H7 (cell line): ENCODE data around the gene NSD2. TPM values are rescaled to one million over a fixed set of nuclear protein-coding genes. Genes with fewer than 3 reads are reported as not detected.
"Not testable (repeated sequence)": the region's sequence is repeated elsewhere in the genome, so short reads cannot be mapped to it uniquely, and the experiment has no call there.

Experiments
- DNase-seq: peaks from one replicate; pipeline ENCODE4 v3.0.0; 2012
- H3K27me3 ChIP-seq: 2 replicates; pipeline ENCODE4 v1.6.0; 2011; ENCODE audit warnings: mild to moderate bottlenecking, low read length; ENCODE audit not compliant: control insufficient read depth, insufficient read depth
- H3K36me3 ChIP-seq: replicated peaks from 2 replicates; pipeline ENCODE4 v1.5.1; 2011; ENCODE audit warnings: low read length; ENCODE audit not compliant: control insufficient read depth, insufficient read depth
- H3K4me3 ChIP-seq: 2 replicates; pipeline ENCODE4 v1.5.1; 2011; ENCODE audit warnings: low read depth, mild to moderate bottlenecking, control low read depth, low read length, moderate library complexity; ENCODE audit not compliant: insufficient read depth
- total RNA-seq: library from RNA; depleted of rRNA; stranded (reverse); fragments of >200 nt; shearing (Covaris generic); gene quantifications from 2 replicates; pipeline ENCODE4 v1.2.3, GENCODE V29; 2014

The NSD2 gene
- total RNA-seq, 1 experiment from 2014 or later = 89.5 TPM

DNA sequence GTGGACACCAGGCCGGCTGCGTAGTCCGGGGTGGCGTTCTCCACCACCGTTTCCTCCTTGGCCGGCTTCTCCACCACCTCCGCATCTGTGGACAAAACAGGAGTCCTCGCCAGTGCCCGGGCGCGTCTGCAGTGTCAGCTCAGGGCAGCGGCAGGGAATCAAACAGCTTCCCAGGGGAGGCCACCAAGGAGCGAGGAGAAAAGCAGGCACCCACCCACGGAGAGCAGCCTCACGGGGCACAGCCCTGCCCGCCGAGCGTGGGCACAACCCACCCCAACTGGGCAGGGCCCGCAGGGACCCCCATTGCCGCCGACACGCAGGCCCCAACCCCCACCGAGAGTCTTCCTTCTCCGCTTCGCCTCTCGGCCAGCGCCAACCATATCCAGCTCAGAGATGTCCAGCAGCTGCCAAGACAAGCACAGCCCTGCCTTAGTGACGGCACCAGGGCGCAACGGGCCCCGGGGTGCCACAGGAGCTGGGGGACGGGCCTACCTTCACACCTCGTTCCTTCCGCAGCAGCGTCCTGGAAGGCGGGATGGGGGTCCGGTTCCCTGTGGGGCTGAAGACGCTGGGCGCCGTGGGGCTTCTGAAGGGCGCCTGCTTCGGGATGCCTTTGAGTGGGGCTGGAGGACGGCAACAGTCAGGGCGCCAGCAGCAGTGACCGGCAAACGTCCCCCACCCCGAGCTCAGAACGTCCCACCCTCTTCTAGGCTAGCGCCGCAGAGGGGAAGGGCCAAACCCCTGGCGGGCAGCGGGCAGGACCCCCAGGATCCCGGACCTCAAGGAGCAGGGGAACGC lies 114.8 kb downstream of the NSD2 start:
- H3K27me3 ChIP-seq = no peaks in the 10 kb centered on the region
- H3K36me3 ChIP-seq = peaks cover 7% of the 10 kb centered on the region
- peak; percentile 54 for DNase-seq
- no peak overlapping the region for H3K4me3 ChIP-seq

DNA sequence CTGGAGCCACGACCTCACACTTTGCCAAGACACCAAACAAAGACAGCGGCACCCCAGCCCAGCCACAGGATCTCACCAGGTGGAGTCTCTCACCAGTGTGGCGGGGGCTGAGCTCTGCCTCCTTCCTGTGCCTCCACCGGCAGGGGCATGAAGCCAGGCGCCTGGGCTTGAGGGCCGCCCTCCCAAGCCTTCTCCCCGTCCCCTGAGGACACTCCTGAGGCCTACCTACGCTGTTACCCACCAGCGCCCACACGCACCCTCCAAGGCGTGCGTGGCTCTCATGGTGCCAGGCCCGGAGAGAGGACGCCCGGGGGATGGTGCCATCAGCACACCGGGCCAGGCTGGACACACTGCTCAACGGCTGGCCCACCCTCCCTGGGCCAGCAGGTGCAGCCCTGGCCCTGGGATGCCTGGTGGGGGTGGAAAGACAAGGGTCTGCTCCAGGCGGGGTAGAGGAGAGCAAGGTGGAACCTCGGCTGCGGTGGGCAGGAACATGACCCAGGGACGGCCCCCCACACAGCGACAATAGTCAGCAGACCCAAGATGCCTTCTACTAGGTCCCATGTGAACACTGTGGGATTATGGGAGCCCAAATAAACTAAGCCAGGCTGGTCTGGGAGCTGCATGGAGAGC lies 115.5 kb downstream of the NSD2 start:
- no peaks in the 10 kb centered on the region for H3K27me3 ChIP-seq
- peaks cover 7% of the 10 kb centered on the region for H3K36me3 ChIP-seq
- peak; percentile 53 for DNase-seq
- H3K4me3 ChIP-seq = no peak overlapping the region

DNA sequence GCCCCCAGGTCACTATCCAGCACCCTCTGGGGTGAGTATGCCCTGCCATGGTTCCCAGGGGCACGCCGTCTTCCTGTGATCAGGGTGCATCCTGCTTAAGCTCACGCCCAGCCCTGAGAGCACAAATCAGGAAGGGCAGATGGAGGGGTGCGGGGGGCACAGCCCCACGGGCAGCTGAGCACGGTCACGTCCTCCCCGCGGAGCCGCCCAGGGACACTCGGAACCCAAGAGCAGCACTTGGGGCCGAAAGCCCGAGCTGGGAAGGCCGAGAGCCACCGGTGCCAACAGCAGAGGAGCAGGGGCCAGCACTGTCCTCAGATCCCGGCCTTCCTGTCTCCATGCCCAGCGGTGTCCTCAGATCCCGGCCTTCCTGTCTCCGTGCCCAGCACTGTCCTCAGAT lies 116.1 kb downstream of the NSD2 start:
- no peaks in the 10 kb centered on the region for H3K27me3 ChIP-seq
- H3K36me3 ChIP-seq = peaks cover 7% of the 10 kb centered on the region
- H3K4me3 ChIP-seq = no peak overlapping the region
- peak; percentile 36 for DNase-seq

DNA sequence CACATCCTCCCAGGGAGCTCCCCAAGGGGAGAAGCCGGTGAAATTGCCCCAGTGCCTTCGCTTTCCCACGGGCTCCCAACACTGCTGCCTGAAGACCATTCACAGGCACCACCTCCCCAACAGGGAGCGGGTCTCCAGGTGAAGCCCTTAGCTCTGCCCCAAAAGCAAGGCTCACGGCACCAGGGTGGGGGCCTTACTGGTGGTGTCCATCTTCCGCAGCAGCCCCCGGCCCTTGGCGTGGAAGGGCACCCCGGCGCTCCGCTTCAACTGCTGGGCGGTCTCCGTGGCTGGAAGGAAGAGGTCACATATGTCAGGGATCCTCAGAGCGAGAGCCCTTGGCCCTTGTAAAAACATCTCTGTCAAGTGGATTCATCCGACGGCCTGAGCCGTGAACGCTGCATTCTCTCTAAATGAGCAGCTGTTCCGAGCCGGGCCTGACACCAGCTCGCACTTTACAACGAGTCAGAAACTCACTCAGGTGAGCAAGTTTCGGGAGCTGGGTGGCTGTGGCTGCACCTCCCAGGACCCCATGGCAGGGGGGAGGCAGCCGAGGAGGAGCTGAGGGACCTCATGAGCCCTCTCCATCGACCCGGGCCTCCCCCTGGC lies 116.6 kb downstream of the NSD2 start:
- peak; percentile 42 for DNase-seq
- H3K36me3 ChIP-seq = peaks cover 7% of the 10 kb centered on the region

DNA sequence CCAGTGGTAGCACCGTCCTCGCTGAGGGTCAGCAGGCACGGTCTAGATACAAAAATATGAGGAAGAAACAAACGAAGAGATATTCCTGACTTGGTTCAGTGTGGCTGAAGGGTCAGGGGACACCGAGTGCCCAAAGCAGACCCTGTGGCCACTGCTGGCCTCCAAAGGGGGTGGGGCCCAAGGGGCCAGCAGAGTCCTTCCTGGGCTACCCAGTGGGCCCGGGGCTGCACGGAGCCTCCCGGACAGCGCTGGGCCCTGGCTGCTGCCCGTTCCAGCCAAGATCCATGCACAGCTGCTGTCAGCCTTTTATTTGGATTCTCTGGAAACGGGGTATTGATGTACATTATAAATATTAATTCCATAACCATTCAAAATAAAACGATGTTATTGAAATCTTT lies 117.1 kb downstream of the NSD2 start:
- Histone ChIP-seq H3K4me3 (no peak overlapping the region), H3K27me3 (no peaks in the 10 kb centered on the region), H3K36me3 (peaks cover 7% of the 10 kb centered on the region)
- DNase-seq = no peak

More for the DNA sequence above, 116.6 kb downstream of the NSD2 start:
- Histone ChIP-seq H3K4me3 (no peak overlapping the region), H3K27me3 (no peaks in the 10 kb centered on the region)

DNA sequence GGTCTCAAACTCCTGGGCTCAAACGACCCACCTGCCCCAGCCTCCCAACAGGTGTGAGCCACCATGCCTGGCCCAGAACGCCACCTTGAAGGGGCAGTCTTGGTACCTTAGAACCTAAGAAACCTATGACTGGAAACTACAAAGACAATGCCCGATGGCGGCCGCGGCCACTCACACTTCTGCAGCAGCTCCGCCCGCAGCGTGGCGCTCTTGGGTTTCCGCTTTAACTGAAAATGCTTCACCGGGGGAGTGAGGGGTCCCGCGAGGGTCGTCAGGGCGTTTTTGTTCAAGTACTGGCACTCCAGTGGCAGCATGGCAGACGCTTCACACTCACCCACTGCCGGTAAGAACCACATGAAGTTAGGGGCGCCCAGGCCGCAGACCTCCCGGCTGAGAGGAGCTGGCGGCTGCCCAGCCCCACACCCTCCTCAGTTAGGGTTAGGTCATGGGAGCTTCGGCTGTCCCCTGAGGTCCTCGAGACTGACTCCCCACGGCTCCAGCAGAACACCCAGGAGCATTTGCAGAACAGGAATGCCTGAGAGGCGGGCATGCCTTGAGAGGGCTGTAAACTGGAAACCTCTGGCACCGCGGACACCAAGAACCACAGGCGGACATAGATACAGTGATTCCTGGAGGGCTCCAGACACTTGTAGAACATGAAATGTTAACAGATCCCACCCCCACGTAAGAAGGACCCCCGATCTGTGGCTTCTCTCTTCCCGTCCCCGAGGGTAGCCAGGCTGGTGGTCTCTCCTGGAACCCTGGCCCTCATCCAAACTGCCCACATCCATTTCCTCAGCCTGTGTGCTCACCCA lies 118.5 kb downstream of the NSD2 start:
- peaks cover 6% of the 10 kb centered on the region for H3K36me3 ChIP-seq
- peak; percentile 29 for DNase-seq
- H3K4me3 ChIP-seq = no peak overlapping the region

DNA sequence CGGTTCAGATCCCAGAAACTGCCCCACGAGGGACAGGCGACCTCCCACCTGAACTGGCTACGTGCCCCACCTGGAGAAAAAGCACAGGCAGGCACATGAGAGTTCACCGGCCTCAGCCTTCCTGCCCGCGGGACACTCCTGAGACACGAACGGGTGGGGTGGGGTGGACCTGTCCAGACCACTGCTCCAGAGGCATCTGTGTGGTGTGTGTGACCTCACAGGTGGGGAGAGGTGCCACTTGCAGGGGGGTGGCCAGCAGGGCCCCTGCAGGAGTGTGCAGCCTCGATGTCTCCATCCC lies 119.1 kb downstream of the NSD2 start:
- H3K4me3 ChIP-seq = no peak overlapping the region
- H3K27me3 ChIP-seq = no peaks in the 10 kb centered on the region

More for the DNA sequence above, 118.5 kb downstream of the NSD2 start:
- no peaks in the 10 kb centered on the region for H3K27me3 ChIP-seq

DNA sequence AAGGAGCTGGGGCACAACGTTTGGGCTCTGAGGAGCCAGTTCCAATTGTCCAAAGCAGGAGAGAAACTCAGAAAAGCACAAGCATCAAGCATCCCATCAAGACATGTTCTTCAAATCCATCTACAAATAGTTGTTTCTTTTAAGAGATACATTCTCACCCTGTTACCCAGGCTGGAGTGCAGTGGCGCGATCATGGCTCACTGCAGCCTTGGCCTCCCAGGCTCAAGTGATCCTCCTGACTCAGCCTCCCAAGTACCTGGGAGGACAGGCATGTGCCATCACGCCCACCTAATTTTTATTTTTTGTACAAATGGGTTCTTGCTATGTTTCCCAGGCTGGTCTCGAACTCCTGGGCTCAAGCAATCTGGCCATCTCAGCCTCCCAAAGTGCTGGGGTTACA lies 119.5 kb downstream of the NSD2 start:
- H3K36me3 ChIP-seq = peaks cover 6% of the 10 kb centered on the region
- DNase-seq = no peak

More for the DNA sequence above, 119.1 kb downstream of the NSD2 start:
- DNase-seq = no peak
- peaks cover 6% of the 10 kb centered on the region for H3K36me3 ChIP-seq

DNA sequence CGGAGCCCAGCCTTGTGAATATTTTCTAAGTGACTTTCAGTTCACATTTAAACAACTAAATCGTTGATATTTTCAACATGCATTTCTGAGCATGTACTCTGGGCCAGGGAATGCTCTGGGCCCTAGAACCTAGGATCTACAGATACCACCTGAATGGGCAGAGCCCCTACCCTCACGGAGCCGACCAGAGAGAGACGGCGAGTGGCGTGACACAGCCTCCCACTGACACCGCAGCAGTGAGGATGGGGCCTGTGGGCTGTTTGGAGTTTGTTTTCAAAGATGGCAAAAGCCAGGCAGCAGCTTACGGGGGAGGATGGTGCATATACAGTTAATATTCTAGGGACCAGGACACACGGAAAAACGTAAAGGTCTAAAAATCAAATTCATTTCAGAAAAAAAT lies 119.9 kb downstream of the NSD2 start:
- peaks cover 6% of the 10 kb centered on the region for H3K36me3 ChIP-seq
- no peak for DNase-seq
- H3K4me3 ChIP-seq = no peak overlapping the region
- no peaks in the 10 kb centered on the region for H3K27me3 ChIP-seq

More for the DNA sequence above, 119.5 kb downstream of the NSD2 start:
- H3K27me3 ChIP-seq = no peaks in the 10 kb centered on the region
- H3K4me3 ChIP-seq = no peak overlapping the region

DNA sequence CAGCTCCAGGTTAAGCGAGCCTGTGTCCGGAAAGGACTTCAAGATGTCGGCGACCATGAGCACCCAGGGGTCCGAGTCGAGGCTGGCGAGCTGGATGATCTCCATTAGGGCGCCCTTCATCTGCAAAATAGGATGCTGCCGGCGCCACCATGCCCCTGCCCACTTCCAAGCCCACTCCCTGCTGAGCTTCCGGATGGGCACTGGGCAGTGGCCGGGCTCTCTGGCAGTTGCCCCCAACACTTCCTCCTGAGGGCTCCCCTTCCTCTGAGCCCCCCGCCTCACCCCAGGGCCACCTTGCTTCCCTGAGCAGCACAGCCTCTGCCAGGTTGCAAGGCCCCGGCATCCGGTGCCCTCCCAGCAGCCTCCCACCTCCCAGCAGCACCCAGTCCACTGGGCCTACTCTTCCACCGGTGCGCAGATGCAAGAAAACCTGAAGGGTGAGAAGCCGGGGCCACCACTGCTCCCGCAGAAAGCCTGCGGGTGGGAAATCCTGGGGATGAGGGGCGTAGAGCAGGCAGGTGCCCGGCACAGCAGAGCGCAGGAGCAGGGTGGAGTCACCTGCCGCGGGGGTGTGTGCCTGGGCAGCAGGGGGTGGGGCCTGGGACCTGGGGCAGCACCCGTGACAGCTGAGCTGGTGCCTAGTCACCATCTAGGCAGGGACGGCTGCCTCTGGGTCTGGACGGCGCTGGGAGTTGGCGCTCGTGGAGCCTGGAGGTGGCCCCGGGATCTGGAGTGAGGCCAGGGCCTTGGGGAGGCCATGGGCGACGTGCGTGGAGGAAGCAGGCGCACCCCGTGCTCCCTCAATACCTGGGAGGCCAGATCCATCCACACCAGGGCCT lies 120.6 kb downstream of the NSD2 start:
- Histone ChIP-seq H3K36me3 (peaks cover 5% of the 10 kb centered on the region), H3K4me3 (no peak overlapping the region), H3K27me3 (no peaks in the 10 kb centered on the region)
- peak; percentile 41 for DNase-seq

DNA sequence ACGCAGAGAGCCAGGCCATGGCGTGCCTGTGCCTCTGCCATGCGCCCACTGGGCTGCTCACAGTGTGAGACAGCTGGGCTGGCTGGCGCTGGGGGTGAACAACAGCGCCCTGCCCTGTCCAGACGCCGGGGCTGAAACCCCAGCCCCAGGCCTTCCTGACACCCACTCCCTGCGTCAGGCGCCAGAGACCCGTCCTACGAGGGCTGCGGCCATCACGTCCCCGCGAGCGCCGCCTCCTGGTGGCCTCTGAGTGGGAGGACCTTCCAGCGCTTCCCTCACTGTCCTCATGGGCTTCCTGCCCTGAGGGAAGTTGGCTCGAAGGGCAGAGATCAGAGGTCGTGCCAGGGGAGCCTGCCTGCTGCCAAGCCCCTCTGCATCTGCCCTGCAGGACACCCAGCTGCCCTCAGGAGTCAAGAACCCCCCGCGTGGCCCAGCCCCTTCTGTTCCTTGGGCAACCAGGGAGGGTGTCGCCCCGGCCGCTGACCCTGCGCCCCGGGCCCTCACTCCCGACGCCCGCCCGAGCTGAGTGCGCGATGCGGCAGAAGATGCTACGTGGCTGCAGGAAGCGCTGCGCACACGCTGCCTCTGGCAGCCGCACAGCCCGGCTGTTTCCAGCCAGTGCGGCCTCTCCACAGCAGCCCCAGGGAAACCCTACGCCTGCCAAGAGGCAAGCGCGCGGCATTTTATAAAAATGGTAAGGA lies 121.4 kb downstream of the NSD2 start:
- peaks cover 2% of the 10 kb centered on the region for H3K36me3 ChIP-seq
- DNase-seq = peak; percentile 96
- no peaks in the 10 kb centered on the region for H3K27me3 ChIP-seq
- H3K4me3 ChIP-seq = no peak overlapping the region

DNA sequence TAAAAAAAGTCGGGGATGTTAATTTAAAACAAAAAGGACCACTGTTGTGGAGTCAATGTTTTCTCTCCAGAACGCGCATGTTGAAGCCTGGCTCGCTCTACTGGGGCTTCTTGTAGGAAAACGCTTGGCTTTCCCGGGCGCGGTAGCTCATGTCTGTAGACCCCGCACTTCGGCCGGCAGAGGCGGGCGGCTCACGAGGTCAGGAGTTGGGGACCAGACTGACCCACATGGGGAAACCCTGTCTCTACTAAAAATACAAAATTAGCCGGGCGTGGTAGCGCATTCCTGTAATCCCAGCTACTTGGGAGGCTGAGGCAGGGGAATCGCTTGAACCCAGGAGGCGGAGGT lies 122.0 kb downstream of the NSD2 start:
- no peak for DNase-seq
- Histone ChIP-seq H3K36me3 (peaks cover 2% of the 10 kb centered on the region), H3K27me3 (no peaks in the 10 kb centered on the region), H3K4me3 (no peak overlapping the region)

DNA sequence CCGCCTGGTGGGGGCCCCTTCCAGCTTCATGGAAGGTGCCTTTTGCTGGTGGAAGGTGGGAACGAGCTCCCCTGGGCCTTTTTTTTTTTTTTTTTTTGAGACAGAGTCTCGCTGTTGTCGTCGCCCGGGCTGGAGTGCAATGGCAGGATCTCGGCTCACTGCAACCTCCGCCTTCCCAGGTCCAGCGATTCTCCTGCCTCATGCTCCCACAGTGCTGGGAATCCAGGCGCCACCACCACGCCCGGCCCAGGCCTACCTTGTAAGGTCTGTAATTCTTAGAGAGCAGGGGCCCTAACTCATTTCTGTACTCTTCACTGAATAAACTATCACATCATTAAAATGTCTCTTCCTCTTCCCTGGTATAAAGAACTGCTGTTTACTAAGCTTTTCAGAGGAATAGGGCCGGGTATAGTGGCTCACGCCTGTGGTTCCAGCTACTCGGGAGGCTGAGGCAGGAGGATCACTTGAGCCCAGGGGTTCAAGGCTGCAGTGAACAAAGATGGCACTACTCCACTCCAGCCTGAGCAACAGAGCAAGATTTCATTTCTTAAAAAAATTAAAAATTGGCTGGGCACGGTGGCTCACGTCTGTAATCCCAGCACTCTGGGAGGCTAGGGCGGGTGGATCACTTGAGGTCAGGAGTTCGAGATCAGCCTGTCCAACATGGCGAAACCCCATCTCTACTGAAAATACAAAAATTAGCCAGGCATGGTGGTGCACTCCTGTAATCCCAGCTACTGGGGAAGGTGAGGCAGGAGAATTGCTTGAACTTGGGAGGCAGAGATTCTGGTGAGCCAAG lies 122.7 kb downstream of the NSD2 start:
- H3K4me3 ChIP-seq, H3K36me3 ChIP-seq, H3K27me3 ChIP-seq: not testable (repeated sequence)
- DNase-seq = peak; percentile 55
